ENCODE results near the gene PRKAG2. TPM values are rescaled to one million over a fixed set of nuclear protein-coding genes. Genes with fewer than 3 reads are reported as not detected.

The PRKAG2 gene
- total and polyA plus RNA-seq, 2 of the 13 experiments (the other 11 are each of a cell fraction or from before 2014, with no cell fraction given), result 0.90 to 1.3 TPM

DNA sequence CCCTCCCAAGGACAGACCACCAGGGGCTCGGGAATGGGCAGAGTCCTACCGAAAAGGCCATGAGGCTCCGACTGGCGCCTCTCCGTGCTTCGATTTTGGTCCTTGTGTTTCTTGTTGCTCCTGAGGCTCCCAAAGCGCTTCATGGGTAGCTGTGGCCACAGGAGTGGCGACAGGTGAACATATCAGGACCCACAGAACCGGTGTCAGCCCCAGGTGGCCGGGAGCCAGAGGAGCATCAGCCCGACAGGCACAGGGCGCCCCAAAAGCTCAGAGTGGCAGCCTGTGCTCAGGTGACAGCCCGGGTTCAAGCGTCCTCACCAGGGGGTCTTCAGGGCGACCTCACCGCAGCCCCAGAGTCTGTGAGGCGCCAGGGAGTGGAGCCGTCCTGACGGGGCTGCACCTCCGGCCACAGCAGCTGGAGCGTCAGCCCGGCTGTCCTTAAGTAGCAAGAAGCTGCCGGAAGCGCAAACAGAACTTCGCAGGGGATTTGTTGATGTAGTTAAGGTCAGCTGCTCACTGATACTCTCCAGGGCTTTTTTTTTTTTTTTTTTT lies 141.0 kb downstream of the PRKAG2 start (continued):
- TF ChIP-seq CBFB (CRISPR knock-in tag; IDR thresholded peaks at IDR 0.05) (no peak), ZIK1 (CRISPR knock-in tag; IDR thresholded peaks at IDR 0.05; ENCODE audit: borderline replicate concordance, low read depth) (no peak), MXI1 (IDR thresholded peaks at IDR 0.05; ENCODE audit: borderline replicate concordance, low read depth, low read length) (no peak), ZBTB1 (CRISPR knock-in tag; IDR thresholded peaks at IDR 0.05; ENCODE audit: borderline replicate concordance) (no peak)
- TF ChIP-seq, protein P1, sequence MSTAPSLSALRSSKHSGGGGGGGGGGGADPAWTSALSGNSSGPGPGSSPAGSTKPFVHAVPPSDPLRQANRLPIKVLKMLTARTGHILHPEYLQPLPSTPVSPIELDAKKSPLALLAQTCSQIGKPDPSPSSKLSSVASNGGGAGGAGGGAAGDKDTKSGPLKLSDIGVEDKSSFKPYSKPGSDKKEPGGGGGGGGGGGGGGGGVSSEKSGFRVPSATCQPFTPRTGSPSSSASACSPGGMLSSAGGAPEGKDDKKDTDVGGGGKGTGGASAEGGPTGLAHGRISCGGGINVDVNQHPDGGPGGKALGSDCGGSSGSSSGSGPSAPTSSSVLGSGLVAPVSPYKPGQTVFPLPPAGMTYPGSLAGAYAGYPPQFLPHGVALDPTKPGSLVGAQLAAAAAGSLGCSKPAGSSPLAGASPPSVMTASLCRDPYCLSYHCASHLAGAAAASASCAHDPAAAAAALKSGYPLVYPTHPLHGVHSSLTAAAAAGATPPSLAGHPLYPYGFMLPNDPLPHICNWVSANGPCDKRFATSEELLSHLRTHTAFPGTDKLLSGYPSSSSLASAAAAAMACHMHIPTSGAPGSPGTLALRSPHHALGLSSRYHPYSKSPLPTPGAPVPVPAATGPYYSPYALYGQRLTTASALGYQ (CRISPR knock-in tag; IDR thresholded peaks at IDR 0.05), result no peak

DNA sequence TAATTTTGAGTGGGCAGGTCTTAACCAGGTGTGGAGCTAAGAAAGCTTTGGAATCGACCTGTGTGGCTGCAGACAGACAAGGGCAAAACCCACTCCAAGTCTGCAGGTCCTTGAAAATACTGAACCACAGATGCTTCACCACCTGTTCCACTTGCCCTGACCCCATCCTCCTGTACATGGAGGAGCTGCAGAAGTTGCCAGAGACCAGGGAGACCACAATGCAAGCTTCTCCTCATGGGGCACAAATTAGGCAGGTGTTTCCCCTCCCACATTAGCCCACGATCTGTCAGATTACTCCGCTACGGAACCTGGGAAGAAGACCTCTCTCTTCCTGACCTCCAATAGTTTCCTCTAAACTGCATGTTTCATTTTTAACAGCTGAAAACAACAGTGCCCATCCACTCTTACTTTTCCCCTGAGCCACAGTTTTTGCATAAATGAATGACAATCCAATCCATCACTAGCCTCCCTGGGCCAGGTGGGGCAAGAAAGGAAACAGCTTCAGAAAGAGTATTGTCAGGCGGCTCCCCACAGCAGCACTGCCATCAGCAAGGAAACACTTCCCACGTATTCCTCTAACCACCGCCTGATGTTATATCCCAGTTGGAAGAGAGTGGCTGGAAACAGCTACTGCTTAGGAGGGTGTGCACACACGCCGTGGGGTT lies 141.6 kb downstream of the PRKAG2 start:
- H3K79me2 ChIP-seq (ENCODE audit: insufficient read depth, low read length), result no peaks in the 10 kb centered on the region
- no peaks in the 10 kb centered on the region for H4K20me1 ChIP-seq (ENCODE audit: insufficient read depth, low read length)
- ATAC-seq, result no peak
- peaks cover 0 to 4% of the 10 kb centered on the region in 2 experiments; a peak in 1 of 5 replicates for H3K27me3 ChIP-seq (ENCODE audit: control insufficient read depth in 1 of 2, insufficient read depth in 2 of 2, low read length in 2 of 2)
- DNase-seq (ENCODE audit: low spot score), result no peak
- FAIRE-seq, result no peak
- no peaks in the 10 kb centered on the region for H3K36me3 ChIP-seq (replicated peaks in 1 of 2; ENCODE audit: control insufficient read depth in 1 of 2, insufficient read depth in 2 of 2, low read length in 2 of 2)
- no TSS peak for BruUV-seq (replicated peaks)
- H3K4me2 ChIP-seq (ENCODE audit: low read depth, low read length), result no peak overlapping the region
- 0 out of 2 replicates have a peak, but pooled peaks cover 4% of the 10 kb centered on the region for H3K9me3 ChIP-seq (ENCODE audit: low read length)
- in situ Hi-C loops (cut with HindIII; ENCODE audit: extremely low pct_ligation_motif_present, low pct_unique_long_range_greater_than_20kb), result no loop called here
- no peaks in the 10 kb centered on the region for H3K4me1 ChIP-seq (ENCODE audit: insufficient read depth, low read length)
- no peak overlapping the region for H3K4me3 ChIP-seq (replicated peaks in 1 of 3; ENCODE audit: insufficient read depth in 1 of 3, low read depth in 2 of 3, low read length in 3 of 3)
- ChIA-PET CTCF (ENCODE audit: low intra/inter-chr PET ratio, low total read pairs) (interaction anchor here (1.1 kb wide), 1 partner anchor 187 kb away, joined by 3 read pairs; no protein-coding TSS in a partner anchor), POLR2A (no interaction called here)
- no peak overlapping the region for H3K27ac ChIP-seq (ENCODE audit: extremely low read length, insufficient read depth, low read length)
- WGBS (ENCODE audit: low lambda C conversion rate), result 46% methylated on average over 8 of the region's 9 CpGs
- no peak overlapping the region for H3K9ac ChIP-seq (ENCODE audit: insufficient read depth, low read depth, low read length)
- intact Hi-C loops (cut with micrococcal nuclease; ENCODE audit: unreplicated experiment), result no loop called here
- no peak overlapping the region for H2AFZ ChIP-seq (ENCODE audit: low read length)
- TF ChIP-seq ZNF33A (CRISPR knock-in tag; IDR thresholded peaks at IDR 0.05; ENCODE audit: borderline replicate concordance) (no peak), ZNF317 (CRISPR knock-in tag; IDR thresholded peaks at IDR 0.05) (no peak), HOXA9 (CRISPR knock-in tag; IDR thresholded peaks at IDR 0.05; ENCODE audit: borderline replicate concordance) (no peak), POLR2AphosphoS2 (IDR thresholded peaks at IDR 0.05; ENCODE audit: low read depth, low read length) (no peak), ZNF607 (CRISPR knock-in tag; IDR thresholded peaks at IDR 0.05; ENCODE audit: borderline replicate concordance) (no peak), IRF2 (CRISPR knock-in tag; IDR thresholded peaks at IDR 0.05) (no peak), ZNF225 (CRISPR knock-in tag; IDR thresholded peaks at IDR 0.05) (no peak), ZNF883 (CRISPR knock-in tag; IDR thresholded peaks at IDR 0.05; ENCODE audit: not compliant biosample characterization) (no peak), ZFP41 (CRISPR knock-in tag; IDR thresholded peaks at IDR 0.05; ENCODE audit: borderline replicate concordance) (no peak), MTA3 (CRISPR knock-in tag; IDR thresholded peaks at IDR 0.05) (no peak)
- TF ChIP-seq, protein P2, sequence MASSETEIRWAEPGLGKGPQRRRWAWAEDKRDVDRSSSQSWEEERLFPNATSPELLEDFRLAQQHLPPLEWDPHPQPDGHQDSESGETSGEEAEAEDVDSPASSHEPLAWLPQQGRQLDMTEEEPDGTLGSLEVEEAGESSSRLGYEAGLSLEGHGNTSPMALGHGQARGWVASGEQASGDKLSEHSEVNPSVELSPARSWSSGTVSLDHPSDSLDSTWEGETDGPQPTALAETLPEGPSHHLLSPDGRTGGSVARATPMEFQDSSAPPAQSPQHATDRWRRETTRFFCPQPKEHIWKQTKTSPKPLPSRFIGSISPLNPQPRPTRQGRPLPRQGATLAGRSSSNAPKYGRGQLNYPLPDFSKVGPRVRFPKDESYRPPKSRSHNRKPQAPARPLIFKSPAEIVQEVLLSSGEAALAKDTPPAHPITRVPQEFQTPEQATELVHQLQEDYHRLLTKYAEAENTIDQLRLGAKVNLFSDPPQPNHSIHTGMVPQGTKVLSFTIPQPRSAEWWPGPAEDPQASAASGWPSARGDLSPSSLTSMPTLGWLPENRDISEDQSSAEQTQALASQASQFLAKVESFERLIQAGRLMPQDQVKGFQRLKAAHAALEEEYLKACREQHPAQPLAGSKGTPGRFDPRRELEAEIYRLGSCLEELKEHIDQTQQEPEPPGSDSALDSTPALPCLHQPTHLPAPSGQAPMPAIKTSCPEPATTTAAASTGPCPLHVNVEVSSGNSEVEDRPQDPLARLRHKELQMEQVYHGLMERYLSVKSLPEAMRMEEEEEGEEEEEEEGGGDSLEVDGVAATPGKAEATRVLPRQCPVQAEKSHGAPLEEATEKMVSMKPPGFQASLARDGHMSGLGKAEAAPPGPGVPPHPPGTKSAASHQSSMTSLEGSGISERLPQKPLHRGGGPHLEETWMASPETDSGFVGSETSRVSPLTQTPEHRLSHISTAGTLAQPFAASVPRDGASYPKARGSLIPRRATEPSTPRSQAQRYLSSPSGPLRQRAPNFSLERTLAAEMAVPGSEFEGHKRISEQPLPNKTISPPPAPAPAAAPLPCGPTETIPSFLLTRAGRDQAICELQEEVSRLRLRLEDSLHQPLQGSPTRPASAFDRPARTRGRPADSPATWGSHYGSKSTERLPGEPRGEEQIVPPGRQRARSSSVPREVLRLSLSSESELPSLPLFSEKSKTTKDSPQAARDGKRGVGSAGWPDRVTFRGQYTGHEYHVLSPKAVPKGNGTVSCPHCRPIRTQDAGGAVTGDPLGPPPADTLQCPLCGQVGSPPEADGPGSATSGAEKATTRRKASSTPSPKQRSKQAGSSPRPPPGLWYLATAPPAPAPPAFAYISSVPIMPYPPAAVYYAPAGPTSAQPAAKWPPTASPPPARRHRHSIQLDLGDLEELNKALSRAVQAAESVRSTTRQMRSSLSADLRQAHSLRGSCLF (CRISPR knock-in tag; IDR thresholded peaks at IDR 0.05; ENCODE audit: borderline replicate concordance), result no peak
